MV-4-11 (cell line): ENCODE results near the gene WNT6.

Experiments used
- DNase-seq: peaks from one replicate; lab custom pipeline; 2025; lab: John Stamatoyannopoulos, UW

The WNT6 gene

GRCh38 chr2:218893349-218894150, 33.9 kb downstream of the WNT6 start:
- no peak for DNase-seq

GRCh38 chr2:218894151-218894879, 34.7 kb downstream of the WNT6 start:
- no peak for DNase-seq

- DNase-seq, result no peak
Measured at GRCh38 chr2:218894880-218895157, 35.2 kb downstream of the WNT6 start.

GRCh38 chr2:218895326-218895725, 35.7 kb downstream of the WNT6 start:
- no peak for DNase-seq

- no peak for DNase-seq
Measured at GRCh38 chr2:218895759-218896500, 36.3 kb downstream of the WNT6 start.

- DNase-seq, result peak; percentile 11
Measured at GRCh38 chr2:218896501-218897393, 37.1 kb downstream of the WNT6 start.

GRCh38 chr2:218897394-218898108, 37.9 kb downstream of the WNT6 start:
- no peak for DNase-seq

GRCh38 chr2:218898109-218898878, 38.7 kb downstream of the WNT6 start:
- peak; percentile 43 for DNase-seq

GRCh38 chr2:218899147-218899546, 39.5 kb downstream of the WNT6 start:
- DNase-seq, result no peak

GRCh38 chr2:218902427-218902826, 42.8 kb downstream of the WNT6 start:
- no peak for DNase-seq

GRCh38 chr2:218904176-218904575, 44.6 kb downstream of the WNT6 start:
- DNase-seq, result no peak

- DNase-seq, result peak; percentile 78
Measured at GRCh38 chr2:218908721-218909619, 49.4 kb downstream of the WNT6 start.

GRCh38 chr2:218910741-218911140, 51.1 kb downstream of the WNT6 start:
- DNase-seq, result no peak

GRCh38 chr2:218920504-218920903, 60.9 kb downstream of the WNT6 start:
- DNase-seq, result no peak
